Astrocyte (in vitro differentiated cells and primary cell): ENCODE results near the gene CTNNA3. TPM values are rescaled to one million over a fixed set of nuclear protein-coding genes. Genes with fewer than 3 reads are reported as not detected.
A peak's percentile ranks its signal among the peaks of the same experiment; 100 is the strongest.

Experiments used
- DNase-seq: peaks from one replicate; pipeline ENCODE4 v3.0.0-alpha.2; 2010; ENCODE audit warnings: low read depth
- FAIRE-seq: peaks from 2 replicates; lab custom pipeline; 2011; peaks lifted over from hg19 to GRCh38; lab: Jason Lieb, UNC
- H2AFZ ChIP-seq: 2 replicates; pipeline ENCODE4 v1.6.0; 2012; ENCODE audit warnings: low read depth, low read length, inconsistent platforms
- H3K27ac ChIP-seq: 2 replicates; pipeline ENCODE4 v1.5.1; 2011; ENCODE audit warnings: low read depth, low read length, inconsistent platforms
- H3K27me3 ChIP-seq: 2 replicates; pipeline ENCODE4 v1.6.0; 2011; ENCODE audit warnings: low read length, inconsistent platforms; ENCODE audit not compliant: insufficient read depth
- H3K36me3 ChIP-seq: 2 replicates; pipeline ENCODE4 v1.5.1; 2011; ENCODE audit warnings: low read length, inconsistent platforms; ENCODE audit not compliant: insufficient read depth
- H3K4me1 ChIP-seq: 2 replicates; pipeline ENCODE4 v1.5.1; 2011; ENCODE audit warnings: low read length, inconsistent platforms; ENCODE audit not compliant: insufficient read depth
- H3K4me2 ChIP-seq: 2 replicates; pipeline ENCODE4 v1.6.0; 2012; ENCODE audit warnings: low read length, inconsistent platforms
- H3K4me3 ChIP-seq: 2 replicates; pipeline ENCODE4 v1.5.1; 2011; ENCODE audit warnings: low read depth, mild to moderate bottlenecking, low read length, inconsistent platforms; ENCODE audit not compliant: insufficient read depth
- H3K79me2 ChIP-seq: 2 replicates; pipeline ENCODE4 v1.6.0; 2012; ENCODE audit warnings: mild to moderate bottlenecking, low read length, inconsistent platforms; ENCODE audit not compliant: insufficient read depth
- H3K9ac ChIP-seq: 2 replicates; pipeline ENCODE4 v1.6.0; 2012; ENCODE audit warnings: mild to moderate bottlenecking, low read length, inconsistent platforms
- H3K9me3 ChIP-seq: 2 replicates; pipeline ENCODE4 v1.5.1; 2012; ENCODE audit warnings: low read depth, mild to moderate bottlenecking, low read length, inconsistent platforms; ENCODE audit not compliant: insufficient read depth
- H4K20me1 ChIP-seq: 2 replicates; pipeline ENCODE4 v1.6.0; 2012; ENCODE audit warnings: low read length, inconsistent platforms; ENCODE audit not compliant: insufficient read depth
- H3K27ac Mint-ChIP-seq: one replicate; pipeline ENCODE4 v1.8.0; 2021; ENCODE audit warnings: mild to moderate bottlenecking, mixed read lengths; ENCODE audit not compliant: unreplicated experiment
- H3K27me3 Mint-ChIP-seq: one replicate; pipeline ENCODE4 v1.8.0; 2021; ENCODE audit warnings: low read depth, mixed read lengths; ENCODE audit not compliant: unreplicated experiment
- H3K36me3 Mint-ChIP-seq: one replicate; pipeline ENCODE4 v1.8.0; 2021; ENCODE audit warnings: low read depth, mixed read lengths; ENCODE audit not compliant: unreplicated experiment
- H3K4me1 Mint-ChIP-seq: one replicate; pipeline ENCODE4 v1.8.0; 2021; ENCODE audit warnings: low read depth, mixed read lengths; ENCODE audit not compliant: unreplicated experiment
- H3K4me3 Mint-ChIP-seq: one replicate; pipeline ENCODE4 v1.8.0; 2021; ENCODE audit warnings: mild to moderate bottlenecking, moderate library complexity, mixed read lengths; ENCODE audit not compliant: unreplicated experiment
- H3K9me3 Mint-ChIP-seq: one replicate; pipeline ENCODE4 v1.8.0; 2021; ENCODE audit warnings: mild to moderate bottlenecking, mixed read lengths; ENCODE audit not compliant: unreplicated experiment
- CTCF ChIP-seq: IDR thresholded peaks from 2 replicates; pipeline ENCODE4 v1.5.1; 2011; ENCODE audit warnings: low read depth, mild to moderate bottlenecking, inconsistent platforms, low read length, moderate library complexity; ENCODE audit not compliant: insufficient read depth
- EZH2 ChIP-seq: IDR thresholded peaks from 2 replicates; pipeline ENCODE4 v1.6.1; 2012; ENCODE audit warnings: mild to moderate bottlenecking, low read length, inconsistent platforms; ENCODE audit not compliant: insufficient read depth
- total RNA-seq: library from RNA; stranded (reverse); gene quantifications from 2 replicates; pipeline ENCODE4 v1.2.1, GENCODE V29; 2021

The CTNNA3 gene
- total RNA-seq, 1 donor from 2014 or later: 0.73 TPM

GRCh38 chr10:66842371-66842770 lies 853.6 kb downstream of the CTNNA3 start:
- H3K27ac Mint-ChIP-seq: no peak overlapping the region
- no peaks in the 10 kb centered on the region for H3K9me3 Mint-ChIP-seq
- Histone ChIP-seq H3K36me3 (no peaks in the 10 kb centered on the region), H3K4me2 (no peak overlapping the region), H4K20me1 (no peaks in the 10 kb centered on the region), H3K27me3 (no peaks in the 10 kb centered on the region), H3K4me1 (peaks cover 11% of the 10 kb centered on the region), H3K9ac (no peak overlapping the region), H3K4me3 (no peak overlapping the region), H3K79me2 (no peaks in the 10 kb centered on the region), H3K27ac (no peak overlapping the region), H2AFZ (no peak overlapping the region), H3K9me3 (no peaks in the 10 kb centered on the region)
- peak overlapping the region; percentile 47 for H3K4me3 Mint-ChIP-seq
- FAIRE-seq (no peak), DNase-seq (no peak)
- no peaks in the 10 kb centered on the region for H3K27me3 Mint-ChIP-seq
- no peak for TF ChIP-seq CTCF
- TF ChIP-seq EZH2: no peak
- peaks cover 16% of the 10 kb centered on the region for H3K4me1 Mint-ChIP-seq
- H3K36me3 Mint-ChIP-seq: no peaks in the 10 kb centered on the region

- peaks cover 32% of the 10 kb centered on the region for H3K4me1 ChIP-seq
- no peaks in the 10 kb centered on the region for H3K9me3 ChIP-seq
- H4K20me1 ChIP-seq: no peaks in the 10 kb centered on the region
- no peak for TF ChIP-seq CTCF
- TF ChIP-seq EZH2: no peak
- no peaks in the 10 kb centered on the region for H3K27me3 ChIP-seq
- FAIRE-seq (no peak), DNase-seq (peak; percentile 43)
- Mint-ChIP-seq H3K27ac (no peak overlapping the region), H3K4me1 (peaks cover 49% of the 10 kb centered on the region), H3K9me3 (no peaks in the 10 kb centered on the region), H3K4me3 (no peak overlapping the region), H3K27me3 (no peaks in the 10 kb centered on the region), H3K36me3 (no peaks in the 10 kb centered on the region)
- H3K4me2 ChIP-seq: no peak overlapping the region
- H3K27ac ChIP-seq: no peak overlapping the region
- no peak overlapping the region for H2AFZ ChIP-seq
- no peaks in the 10 kb centered on the region for H3K36me3 ChIP-seq
- no peak overlapping the region for H3K4me3 ChIP-seq
- H3K9ac ChIP-seq: no peak overlapping the region
- H3K79me2 ChIP-seq: no peaks in the 10 kb centered on the region
Measured at GRCh38 chr10:66838656-66839055, 857.3 kb downstream of the CTNNA3 start.

GRCh38 chr10:66837990-66838389 lies 858.0 kb downstream of the CTNNA3 start:
- peaks cover 45% of the 10 kb centered on the region for H3K4me1 Mint-ChIP-seq
- Histone ChIP-seq H3K4me3 (no peak overlapping the region), H3K4me2 (peak overlapping the region; percentile 44), H3K36me3 (no peaks in the 10 kb centered on the region), H2AFZ (no peak overlapping the region), H4K20me1 (no peaks in the 10 kb centered on the region), H3K79me2 (no peaks in the 10 kb centered on the region), H3K9ac (no peak overlapping the region), H3K4me1 (peaks cover 32% of the 10 kb centered on the region), H3K9me3 (no peaks in the 10 kb centered on the region), H3K27ac (peak overlapping the region; percentile 54), H3K27me3 (no peaks in the 10 kb centered on the region)
- no peak overlapping the region for H3K4me3 Mint-ChIP-seq
- H3K27ac Mint-ChIP-seq: peak overlapping the region; percentile 70
- no peak for TF ChIP-seq EZH2
- no peaks in the 10 kb centered on the region for H3K27me3 Mint-ChIP-seq
- DNase-seq (peak; percentile 92), FAIRE-seq (peak; percentile 65)
- H3K36me3 Mint-ChIP-seq: no peaks in the 10 kb centered on the region
- H3K9me3 Mint-ChIP-seq: no peaks in the 10 kb centered on the region
